ENCODE measurements around the gene PHKB. TPM values are rescaled to one million over a fixed set of nuclear protein-coding genes. Genes with fewer than 3 reads are reported as not detected.

The PHKB gene
- total RNA-seq, 1 experiment from 2014 or later: 38.8 TPM

GRCh38 chr16:47571049-47571448, 109.9 kb downstream of the PHKB start:
- H3K4me1 Mint-ChIP-seq: peaks cover 6 to 15% of the 10 kb centered on the region in 2 experiments; a peak in 3 of 4 replicates
- H3K9me3 Mint-ChIP-seq: no peaks in the 10 kb centered on the region; a peak in 1 of 5 replicates

More at GRCh38 chr16:47571049-47571448, 109.9 kb downstream of the PHKB start:
- no peak overlapping the region for H2AK5ac ChIP-seq (ENCODE audit: insufficient read length, low read length)
- H4K91ac ChIP-seq (ENCODE audit: insufficient read length, low read depth, low read length): no peak overlapping the region
- H3K4me1 ChIP-seq (ENCODE audit: insufficient read depth, low read length): no peaks in the 10 kb centered on the region
- no peak for DNase-seq
- H3K27me3 ChIP-seq (ENCODE audit: insufficient read depth, low read length): no peaks in the 10 kb centered on the region
- no peaks in the 10 kb centered on the region for H3K23me2 ChIP-seq (ENCODE audit: insufficient read length, low read depth, low read length, poor library complexity, severe bottlenecking)
- H3K79me2 ChIP-seq (ENCODE audit: insufficient read depth, low read length): no peaks in the 10 kb centered on the region
- Mint-ChIP-seq H3K4me3 (no peak overlapping the region), H3K27me3 (ENCODE audit: low read depth) (no peaks in the 10 kb centered on the region), H3K36me3 (ENCODE audit: insufficient read depth in 1 of 3, low read depth in 3 of 3) (peaks cover 8 to 14% (median 11%) of the 10 kb centered on the region in 3 experiments; a peak in 6 of 7 replicates), H3K27ac (no peak overlapping the region)
- H3K56ac ChIP-seq (ENCODE audit: insufficient read length, low read depth, low read length): no peak overlapping the region
- no peak overlapping the region for H2BK5ac ChIP-seq (ENCODE audit: insufficient read length, low read length)
- H3K18ac ChIP-seq (ENCODE audit: insufficient read length, low read depth, low read length): no peak overlapping the region
- no peak overlapping the region for H3K4ac ChIP-seq (ENCODE audit: low read depth, low read length)
- H3K27ac ChIP-seq (ENCODE audit: insufficient read length, low read depth, low read length): no peak overlapping the region
- H2BK15ac ChIP-seq (ENCODE audit: low read depth, low read length): no peak overlapping the region
- H4K8ac ChIP-seq (replicated peaks; ENCODE audit: insufficient read length, low read depth, low read length): no peak overlapping the region
- H2AFZ ChIP-seq (ENCODE audit: low read length): no peak overlapping the region
- H4K20me1 ChIP-seq (ENCODE audit: control insufficient read depth, insufficient read depth, insufficient read length): no peaks in the 10 kb centered on the region
- no peak overlapping the region for H2BK20ac ChIP-seq (ENCODE audit: low read depth, low read length, poor library complexity, severe bottlenecking)
- no peak overlapping the region for H3K14ac ChIP-seq (ENCODE audit: insufficient read depth, low read length)
- no peak overlapping the region for H3K23ac ChIP-seq (ENCODE audit: insufficient read length, low read depth, low read length)
- H3K9ac ChIP-seq (ENCODE audit: extremely low read depth, insufficient read length, low read length): no peak overlapping the region
- no peak overlapping the region for H3K4me2 ChIP-seq (ENCODE audit: insufficient read depth, insufficient read length, low read length)
- no peak overlapping the region for H2BK12ac ChIP-seq (ENCODE audit: insufficient read length, low read depth, low read length)
- H3K79me1 ChIP-seq (ENCODE audit: insufficient read depth, low read depth, low read length, poor library complexity, severe bottlenecking): no peaks in the 10 kb centered on the region
- H2BK120ac ChIP-seq (ENCODE audit: low read depth, low read length, poor library complexity, severe bottlenecking): no peak overlapping the region
- H3K9me3 ChIP-seq (ENCODE audit: control insufficient read depth, low read depth, low read length): no peaks in the 10 kb centered on the region
- no peak overlapping the region for H3T11ph ChIP-seq (ENCODE audit: low read length)
- H4K5ac ChIP-seq (ENCODE audit: insufficient read length, low read depth, low read length): no peak overlapping the region
- TF ChIP-seq CTCF (conservative IDR thresholded peaks at IDR 0.05): peak; percentile 47; the same call in 2 of the 3 replicates
